Osteoblast (primary cell): ENCODE results near the gene FES. TPM values are rescaled to one million over a fixed set of nuclear protein-coding genes. Genes with fewer than 3 reads are reported as not detected.

ENCODE experiments used
- DNase-seq: peaks from one replicate; pipeline ENCODE4 v3.0.0; 2011; ENCODE audit warnings: low spot score, mixed read lengths; ENCODE audit not compliant: insufficient read length; ENCODE audit errors: missing footprints
- H2AFZ ChIP-seq: 2 replicates; pipeline ENCODE4 v1.6.0; 2011; ENCODE audit warnings: mild to moderate bottlenecking, low read length
- H3K27ac ChIP-seq: 2 replicates; pipeline ENCODE4 v1.5.1; 2011; ENCODE audit warnings: mild to moderate bottlenecking, low read depth, low read length, moderate library complexity
- H3K27me3 ChIP-seq: 2 replicates; pipeline ENCODE4 v1.6.0; 2012; ENCODE audit warnings: mild to moderate bottlenecking, control low read depth, inconsistent platforms, low read length, moderate library complexity; ENCODE audit not compliant: insufficient read depth
- H3K36me3 ChIP-seq: 2 replicates; pipeline ENCODE4 v1.5.1; 2011; ENCODE audit warnings: mild to moderate bottlenecking, low read length, control low read depth, moderate library complexity; ENCODE audit not compliant: insufficient read depth
- H3K4me1 ChIP-seq: 2 replicates; pipeline ENCODE4 v1.5.1; 2011; ENCODE audit warnings: mild to moderate bottlenecking, low read length, control low read depth, moderate library complexity; ENCODE audit not compliant: insufficient read depth
- H3K4me2 ChIP-seq: 2 replicates; pipeline ENCODE4 v1.6.0; 2011; ENCODE audit warnings: mild to moderate bottlenecking, low read length; ENCODE audit not compliant: insufficient read depth
- H3K4me3 ChIP-seq: fragments of 200-600 bp; sonication (generic); 3 replicates; pipeline ENCODE4 v1.5.1; 2012; ENCODE audit warnings: mild to moderate bottlenecking, low read length, inconsistent platforms; ENCODE audit not compliant: insufficient read depth
- H3K79me2 ChIP-seq: 2 replicates; pipeline ENCODE4 v1.6.0; 2012; ENCODE audit warnings: mild to moderate bottlenecking, low read length, control low read depth, inconsistent platforms; ENCODE audit not compliant: insufficient read depth
- H3K9me3 ChIP-seq: 2 replicates; pipeline ENCODE4 v1.5.1; 2011; ENCODE audit warnings: low read depth, low read length, control low read depth
- H4K20me1 ChIP-seq: 2 replicates; pipeline ENCODE4 v1.6.0; 2012; ENCODE audit warnings: mild to moderate bottlenecking, low read length, control low read depth; ENCODE audit not compliant: insufficient read depth
- total RNA-seq: library from RNA; depleted of rRNA; stranded (reverse); fragments of >200 nt; gene quantifications from 2 replicates; pipeline ENCODE4 v1.2.3, GENCODE V29; 2012
- TF ChIP-seq, protein P1 (sequence below): IDR thresholded peaks from 2 replicates; pipeline ENCODE4 v1.5.1; 2011; ENCODE audit warnings: mild to moderate bottlenecking, low read depth, low read length, moderate library complexity; ENCODE audit errors: extremely low read depth

FES gene
- total RNA-seq, 1 donor: 20.3 TPM

- Histone ChIP-seq H3K36me3 (peaks cover 32% of the 10 kb centered on the region), H3K9me3 (no peaks in the 10 kb centered on the region), H4K20me1 (peaks cover 4% of the 10 kb centered on the region), H3K27me3 (no peaks in the 10 kb centered on the region), H2AFZ (no peak overlapping the region), H3K4me1 (peaks cover 26% of the 10 kb centered on the region), H3K4me2 (no peak overlapping the region), H3K79me2 (peaks cover 7% of the 10 kb centered on the region), H3K27ac (no peak overlapping the region), H3K4me3 (no peak overlapping the region)
- peak; percentile 4 for DNase-seq
- TF ChIP-seq, protein P1, sequence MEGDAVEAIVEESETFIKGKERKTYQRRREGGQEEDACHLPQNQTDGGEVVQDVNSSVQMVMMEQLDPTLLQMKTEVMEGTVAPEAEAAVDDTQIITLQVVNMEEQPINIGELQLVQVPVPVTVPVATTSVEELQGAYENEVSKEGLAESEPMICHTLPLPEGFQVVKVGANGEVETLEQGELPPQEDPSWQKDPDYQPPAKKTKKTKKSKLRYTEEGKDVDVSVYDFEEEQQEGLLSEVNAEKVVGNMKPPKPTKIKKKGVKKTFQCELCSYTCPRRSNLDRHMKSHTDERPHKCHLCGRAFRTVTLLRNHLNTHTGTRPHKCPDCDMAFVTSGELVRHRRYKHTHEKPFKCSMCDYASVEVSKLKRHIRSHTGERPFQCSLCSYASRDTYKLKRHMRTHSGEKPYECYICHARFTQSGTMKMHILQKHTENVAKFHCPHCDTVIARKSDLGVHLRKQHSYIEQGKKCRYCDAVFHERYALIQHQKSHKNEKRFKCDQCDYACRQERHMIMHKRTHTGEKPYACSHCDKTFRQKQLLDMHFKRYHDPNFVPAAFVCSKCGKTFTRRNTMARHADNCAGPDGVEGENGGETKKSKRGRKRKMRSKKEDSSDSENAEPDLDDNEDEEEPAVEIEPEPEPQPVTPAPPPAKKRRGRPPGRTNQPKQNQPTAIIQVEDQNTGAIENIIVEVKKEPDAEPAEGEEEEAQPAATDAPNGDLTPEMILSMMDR: no peak
Observed at GRCh38 chr15:90887037-90887481, 2.8 kb downstream of the FES start.

DNA sequence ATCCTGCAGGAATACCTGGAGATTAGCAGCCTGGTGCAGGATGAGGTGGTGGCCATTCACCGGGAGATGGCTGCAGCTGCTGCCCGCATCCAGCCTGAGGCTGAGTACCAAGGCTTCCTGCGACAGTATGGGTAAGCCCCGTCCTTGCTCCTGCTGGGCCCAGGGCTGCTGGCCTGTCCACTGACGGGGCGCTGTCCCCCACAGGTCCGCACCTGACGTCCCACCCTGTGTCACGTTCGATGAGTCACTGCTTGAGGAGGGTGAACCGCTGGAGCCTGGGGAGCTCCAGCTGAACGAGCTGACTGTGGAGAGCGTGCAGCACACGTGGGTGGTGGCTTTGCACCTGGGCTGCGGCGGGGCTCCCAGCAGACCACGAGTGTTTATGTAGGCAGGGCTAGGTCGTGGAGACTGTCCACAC is 5.0 kb downstream of the FES start:
- DNase-seq: no peak
- no peak overlapping the region for H3K4me3 ChIP-seq
- TF ChIP-seq, protein P1: no peak
- no peak overlapping the region for H3K27ac ChIP-seq
- peaks cover 46% of the 10 kb centered on the region for H3K36me3 ChIP-seq
- H3K27me3 ChIP-seq: no peaks in the 10 kb centered on the region
- peaks cover 4% of the 10 kb centered on the region for H4K20me1 ChIP-seq
- peaks cover 7% of the 10 kb centered on the region for H3K79me2 ChIP-seq
- peaks cover 20% of the 10 kb centered on the region for H3K4me1 ChIP-seq
- H3K9me3 ChIP-seq: no peaks in the 10 kb centered on the region
- no peak overlapping the region for H3K4me2 ChIP-seq
- no peak overlapping the region for H2AFZ ChIP-seq

GRCh38 chr15:90889736-90890456 is 5.6 kb downstream of the FES start:
- no peak overlapping the region for H3K4me2 ChIP-seq

DNA sequence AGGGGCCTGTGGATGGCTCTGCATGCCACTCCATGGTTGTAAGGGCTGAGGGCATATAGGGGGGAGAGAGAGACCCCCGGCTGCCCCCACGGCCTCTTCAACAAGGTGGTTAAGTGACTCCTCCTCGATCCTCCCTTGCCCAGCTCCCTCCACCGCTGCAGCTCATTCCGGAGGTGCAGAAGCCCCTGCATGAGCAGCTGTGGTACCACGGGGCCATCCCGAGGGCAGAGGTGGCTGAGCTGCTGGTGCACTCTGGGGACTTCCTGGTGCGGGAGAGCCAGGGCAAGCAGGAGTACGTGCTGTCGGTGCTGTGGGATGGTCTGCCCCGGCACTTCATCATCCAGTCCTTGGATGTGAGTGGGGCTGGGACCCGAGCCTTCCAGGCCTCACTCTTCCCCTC is 6.5 kb downstream of the FES start:
- H3K27me3 ChIP-seq: no peaks in the 10 kb centered on the region

More at GRCh38 chr15:90889736-90890456, 5.6 kb downstream of the FES start:
- Histone ChIP-seq H2AFZ (no peak overlapping the region), H3K9me3 (no peaks in the 10 kb centered on the region), H3K4me3 (no peak overlapping the region), H3K79me2 (peaks cover 7% of the 10 kb centered on the region), H3K4me1 (peaks cover 14% of the 10 kb centered on the region), H3K27ac (no peak overlapping the region), H3K27me3 (no peaks in the 10 kb centered on the region), H4K20me1 (peaks cover 4% of the 10 kb centered on the region), H3K36me3 (peaks cover 46% of the 10 kb centered on the region)
- peak; percentile 48 for DNase-seq
- TF ChIP-seq, protein P1: no peak

More for the DNA sequence above, 6.5 kb downstream of the FES start:
- H3K27ac ChIP-seq: no peak overlapping the region
- peaks cover 7% of the 10 kb centered on the region for H3K79me2 ChIP-seq
- H3K4me1 ChIP-seq: peaks cover 5% of the 10 kb centered on the region
- TF ChIP-seq, protein P1: no peak
- H3K36me3 ChIP-seq: peaks cover 52% of the 10 kb centered on the region
- no peak overlapping the region for H3K4me2 ChIP-seq
- H3K9me3 ChIP-seq: no peaks in the 10 kb centered on the region
- DNase-seq: peak; percentile 0
- no peak overlapping the region for H3K4me3 ChIP-seq
- H2AFZ ChIP-seq: no peak overlapping the region
- peaks cover 4% of the 10 kb centered on the region for H4K20me1 ChIP-seq
